ENCODE data around the gene SSTR5.
A peak's percentile ranks its signal among the peaks of the same experiment; 100 is the strongest.

SSTR5 gene

GRCh38 chr16:1053121-1053521, 19.4 kb upstream of the SSTR5 start:
- no peak for DNase-seq (ENCODE audit: low read depth, low spot score)
- in situ Hi-C loops (cut with HindIII; ENCODE audit: low sequenced_read_pairs): no loop called here
- TF ChIP-seq, protein P1, sequence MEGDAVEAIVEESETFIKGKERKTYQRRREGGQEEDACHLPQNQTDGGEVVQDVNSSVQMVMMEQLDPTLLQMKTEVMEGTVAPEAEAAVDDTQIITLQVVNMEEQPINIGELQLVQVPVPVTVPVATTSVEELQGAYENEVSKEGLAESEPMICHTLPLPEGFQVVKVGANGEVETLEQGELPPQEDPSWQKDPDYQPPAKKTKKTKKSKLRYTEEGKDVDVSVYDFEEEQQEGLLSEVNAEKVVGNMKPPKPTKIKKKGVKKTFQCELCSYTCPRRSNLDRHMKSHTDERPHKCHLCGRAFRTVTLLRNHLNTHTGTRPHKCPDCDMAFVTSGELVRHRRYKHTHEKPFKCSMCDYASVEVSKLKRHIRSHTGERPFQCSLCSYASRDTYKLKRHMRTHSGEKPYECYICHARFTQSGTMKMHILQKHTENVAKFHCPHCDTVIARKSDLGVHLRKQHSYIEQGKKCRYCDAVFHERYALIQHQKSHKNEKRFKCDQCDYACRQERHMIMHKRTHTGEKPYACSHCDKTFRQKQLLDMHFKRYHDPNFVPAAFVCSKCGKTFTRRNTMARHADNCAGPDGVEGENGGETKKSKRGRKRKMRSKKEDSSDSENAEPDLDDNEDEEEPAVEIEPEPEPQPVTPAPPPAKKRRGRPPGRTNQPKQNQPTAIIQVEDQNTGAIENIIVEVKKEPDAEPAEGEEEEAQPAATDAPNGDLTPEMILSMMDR (IDR thresholded peaks at IDR 0.05; ENCODE audit: low read depth, low read length): no peak
- H3K4me3 ChIP-seq (ENCODE audit: low read depth, low read length): no peak overlapping the region

GRCh38 chr16:1053700-1054368, 18.7 kb upstream of the SSTR5 start:
- in situ Hi-C loops (cut with HindIII; ENCODE audit: low sequenced_read_pairs): no loop called here
- TF ChIP-seq, protein P1 (IDR thresholded peaks at IDR 0.05; ENCODE audit: low read depth, low read length): no peak
- no peak overlapping the region for H3K4me3 ChIP-seq (ENCODE audit: low read depth, low read length)
- no peak for DNase-seq (ENCODE audit: low read depth, low spot score)

DNA sequence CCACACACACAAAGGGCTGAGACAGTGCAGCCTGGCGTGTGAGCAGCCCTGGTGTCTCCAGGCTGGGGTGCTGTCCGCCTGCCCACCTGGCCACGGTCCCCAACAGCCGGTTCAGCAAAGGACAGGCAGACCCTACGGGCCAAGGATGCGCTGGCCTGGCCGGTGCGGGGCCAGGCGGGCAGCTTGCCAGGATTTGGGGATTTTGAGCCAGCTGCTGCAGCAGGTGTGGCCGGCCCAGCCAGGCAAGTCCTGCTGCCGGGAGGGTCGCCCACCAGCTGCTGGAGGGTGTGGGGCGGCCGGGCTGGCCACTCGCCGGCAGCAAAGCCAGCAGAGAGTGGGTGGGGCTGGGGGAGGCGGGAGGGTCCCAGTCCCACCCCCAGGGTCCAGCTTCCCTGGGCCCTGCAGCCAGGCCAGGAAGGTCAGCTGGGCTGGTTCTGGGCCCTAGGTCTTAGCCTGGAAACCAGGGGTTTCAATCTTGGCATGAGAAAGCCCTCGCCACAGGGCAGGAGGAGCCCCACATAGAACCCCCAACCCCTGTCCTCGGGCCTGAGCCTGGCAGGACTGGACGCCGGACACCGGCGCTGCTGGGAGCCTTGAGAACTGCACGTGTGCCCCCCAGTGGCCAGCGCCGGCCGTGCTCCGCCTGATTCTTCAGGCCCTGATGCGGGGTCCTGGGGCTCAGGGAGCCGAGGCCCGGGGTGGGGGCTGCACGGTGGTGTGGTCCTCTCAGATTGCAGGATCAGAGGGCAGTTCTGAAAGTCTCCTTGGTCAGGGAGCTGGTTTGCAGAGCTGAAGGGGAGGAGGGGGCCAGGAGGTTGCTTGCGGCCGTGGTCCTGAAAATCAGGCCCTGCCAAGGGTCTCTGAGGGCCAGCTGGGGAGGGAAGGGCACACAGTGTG, 17.6 kb upstream of the SSTR5 start:
- no peak overlapping the region for H3K4me3 ChIP-seq (ENCODE audit: low read depth, low read length)
- DNase-seq (ENCODE audit: low read depth, low spot score): peak; percentile 27
- in situ Hi-C loops (cut with HindIII; ENCODE audit: low sequenced_read_pairs): no loop called here
- TF ChIP-seq, protein P1 (IDR thresholded peaks at IDR 0.05; ENCODE audit: low read depth, low read length): peak; percentile 90

GRCh38 chr16:1055557-1055924, 17.0 kb upstream of the SSTR5 start:
- DNase-seq (ENCODE audit: low read depth, low spot score): no peak
- in situ Hi-C loops (cut with HindIII; ENCODE audit: low sequenced_read_pairs): no loop called here
- TF ChIP-seq, protein P1 (IDR thresholded peaks at IDR 0.05; ENCODE audit: low read depth, low read length): no peak
- no peak overlapping the region for H3K4me3 ChIP-seq (ENCODE audit: low read depth, low read length)

- DNase-seq (ENCODE audit: low read depth, low spot score): no peak
- TF ChIP-seq, protein P1 (IDR thresholded peaks at IDR 0.05; ENCODE audit: low read depth, low read length): no peak
- H3K4me3 ChIP-seq (ENCODE audit: low read depth, low read length): no peak overlapping the region
- in situ Hi-C loops (cut with HindIII; ENCODE audit: low sequenced_read_pairs): no loop called here
Measured at GRCh38 chr16:1056196-1056595, 16.4 kb upstream of the SSTR5 start.

DNA sequence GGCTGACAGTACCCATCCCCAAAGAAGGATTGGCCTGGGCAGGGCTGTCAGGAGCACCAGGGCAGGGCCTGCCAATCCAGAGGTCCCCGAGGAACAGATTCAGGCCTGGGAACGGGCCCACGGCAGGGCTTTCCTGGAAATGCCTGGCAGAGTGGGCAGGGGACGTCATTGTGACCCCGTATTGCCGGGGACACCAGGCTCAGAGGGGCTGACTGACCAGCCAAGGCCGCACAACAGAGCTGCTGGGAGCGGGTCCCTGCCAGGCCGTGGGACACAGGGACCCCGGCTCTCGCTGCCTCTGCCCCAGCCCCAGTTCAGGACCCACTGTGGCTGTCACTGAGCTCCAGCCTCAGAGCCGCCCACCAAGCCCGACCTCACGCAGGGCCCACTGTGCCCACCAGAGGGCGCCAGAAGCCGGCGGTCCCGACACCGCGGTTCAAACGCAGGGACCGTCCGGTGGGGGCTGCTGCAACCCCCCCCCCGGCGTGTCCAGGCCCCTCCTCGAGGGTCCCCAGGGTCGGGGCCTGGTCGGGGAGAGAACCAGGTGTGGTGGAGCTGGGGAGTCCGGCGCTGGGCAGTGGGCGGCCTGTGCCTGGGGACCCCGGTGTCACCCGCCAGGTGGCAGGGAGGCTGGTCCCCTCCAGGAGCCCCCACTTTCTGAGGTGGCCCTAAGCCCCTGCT, 15.2 kb upstream of the SSTR5 start:
- in situ Hi-C loops (cut with HindIII; ENCODE audit: low sequenced_read_pairs): no loop called here
- no peak for DNase-seq (ENCODE audit: low read depth, low spot score)
- no peak overlapping the region for H3K4me3 ChIP-seq (ENCODE audit: low read depth, low read length)
- TF ChIP-seq, protein P1 (IDR thresholded peaks at IDR 0.05; ENCODE audit: low read depth, low read length): peak; percentile 73

Measured in astrocyte of the spinal cord (primary cell).